Right ventricle myocardium superior (tissue), 1 donor: ENCODE results near the gene LRRK1. TPM values are rescaled to one million over a fixed set of nuclear protein-coding genes. Genes with fewer than 3 reads are reported as not detected.
A peak's percentile ranks its signal among the peaks of the same experiment; 100 is the strongest.

ENCODE experiments used
- ATAC-seq: fragments of 200-7000 bp; cut with Tn5 transposase; one replicate; pipeline ENCODE4 v1.9.1; 2020; ENCODE audit warnings: mild to moderate bottlenecking; ENCODE audit not compliant: poor library complexity
- DNase-seq: peaks from one replicate; pipeline ENCODE4 v3.0.0-alpha.2; 2020
- intact Hi-C: fragments of 100-400 bp; cut with DNase I; formaldehyde crosslinking; loops from one replicate; pipeline ENCODE4 v1.11.2; 2022
- long read RNA-seq: library from polyadenylated mRNA; unstranded; transcript quantifications from one replicate; pipeline ENCODE4 v2.0.0, GENCODE V29; 2021
- total RNA-seq: library from RNA; stranded (reverse); fragmentation: NEBNext Ultra II Directional; extraction: Animal tissue kit (Norgen Biotek cat#: 25700); gene quantifications from one replicate; pipeline ENCODE4 v1.2.1, GENCODE V29; 2021
- donor health status: DM: no; HTN: yes; CAD: no; lungs with severe emphysema.

LRRK1 gene, protein sequence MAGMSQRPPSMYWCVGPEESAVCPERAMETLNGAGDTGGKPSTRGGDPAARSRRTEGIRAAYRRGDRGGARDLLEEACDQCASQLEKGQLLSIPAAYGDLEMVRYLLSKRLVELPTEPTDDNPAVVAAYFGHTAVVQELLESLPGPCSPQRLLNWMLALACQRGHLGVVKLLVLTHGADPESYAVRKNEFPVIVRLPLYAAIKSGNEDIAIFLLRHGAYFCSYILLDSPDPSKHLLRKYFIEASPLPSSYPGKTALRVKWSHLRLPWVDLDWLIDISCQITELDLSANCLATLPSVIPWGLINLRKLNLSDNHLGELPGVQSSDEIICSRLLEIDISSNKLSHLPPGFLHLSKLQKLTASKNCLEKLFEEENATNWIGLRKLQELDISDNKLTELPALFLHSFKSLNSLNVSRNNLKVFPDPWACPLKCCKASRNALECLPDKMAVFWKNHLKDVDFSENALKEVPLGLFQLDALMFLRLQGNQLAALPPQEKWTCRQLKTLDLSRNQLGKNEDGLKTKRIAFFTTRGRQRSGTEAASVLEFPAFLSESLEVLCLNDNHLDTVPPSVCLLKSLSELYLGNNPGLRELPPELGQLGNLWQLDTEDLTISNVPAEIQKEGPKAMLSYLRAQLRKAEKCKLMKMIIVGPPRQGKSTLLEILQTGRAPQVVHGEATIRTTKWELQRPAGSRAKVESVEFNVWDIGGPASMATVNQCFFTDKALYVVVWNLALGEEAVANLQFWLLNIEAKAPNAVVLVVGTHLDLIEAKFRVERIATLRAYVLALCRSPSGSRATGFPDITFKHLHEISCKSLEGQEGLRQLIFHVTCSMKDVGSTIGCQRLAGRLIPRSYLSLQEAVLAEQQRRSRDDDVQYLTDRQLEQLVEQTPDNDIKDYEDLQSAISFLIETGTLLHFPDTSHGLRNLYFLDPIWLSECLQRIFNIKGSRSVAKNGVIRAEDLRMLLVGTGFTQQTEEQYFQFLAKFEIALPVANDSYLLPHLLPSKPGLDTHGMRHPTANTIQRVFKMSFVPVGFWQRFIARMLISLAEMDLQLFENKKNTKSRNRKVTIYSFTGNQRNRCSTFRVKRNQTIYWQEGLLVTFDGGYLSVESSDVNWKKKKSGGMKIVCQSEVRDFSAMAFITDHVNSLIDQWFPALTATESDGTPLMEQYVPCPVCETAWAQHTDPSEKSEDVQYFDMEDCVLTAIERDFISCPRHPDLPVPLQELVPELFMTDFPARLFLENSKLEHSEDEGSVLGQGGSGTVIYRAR (N-terminal part only)
- 3.0 TPM for total RNA-seq
- long read RNA-seq, partial matches to known transcripts: 2 of 2 reads
- long read RNA-seq, other reads (novel, unspliced or antisense): 0 of 2 reads

DNA sequence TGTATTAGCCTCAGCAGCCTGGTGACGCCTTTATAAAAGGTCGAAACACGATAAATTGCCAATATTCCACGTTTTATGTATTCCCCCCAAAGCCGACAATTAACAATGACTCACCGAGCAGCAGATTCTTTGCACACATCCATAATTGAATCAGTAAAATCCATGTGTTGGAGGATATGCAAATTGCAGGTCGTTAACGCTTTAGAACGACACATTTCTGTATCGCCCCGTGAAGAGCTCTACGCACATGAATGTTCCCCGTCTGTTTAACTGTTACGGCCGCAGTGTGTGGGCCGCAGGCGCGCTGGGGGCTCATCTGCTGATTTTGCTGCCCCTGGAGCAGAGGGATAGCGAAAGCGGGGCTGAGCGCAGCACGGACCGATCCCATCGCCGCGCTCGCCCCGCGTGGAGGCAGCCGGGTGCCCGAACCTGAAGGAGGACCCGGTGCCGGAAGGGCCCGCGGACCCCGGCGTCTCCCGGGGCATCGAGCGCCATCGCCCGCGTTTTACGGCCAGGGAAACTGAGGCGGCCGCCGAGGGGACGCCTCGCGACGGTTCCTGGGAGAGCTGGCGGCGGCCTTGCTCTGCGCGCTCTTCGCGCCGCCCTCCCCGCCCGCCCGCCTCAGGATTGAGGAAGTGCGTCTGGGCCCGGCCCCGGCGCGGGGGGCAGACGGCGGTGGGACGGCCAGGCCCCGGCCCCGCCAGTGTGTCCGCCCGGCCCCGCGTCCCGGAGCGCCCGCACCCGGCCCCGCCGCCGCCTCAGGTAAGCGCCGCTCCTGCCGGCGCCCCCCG is at the start of gene LRRK1:
Gene LRRK1 (plus strand): TSS at position 668 of the 791 bp plus-strand sequence. CDS start 5,276 bp downstream, outside the sequence.
- peak; percentile 77 for ATAC-seq
- intact Hi-C loops: loop anchor here (5.0 kb wide), 1 partner anchor 88 kb away; no protein-coding TSS in a partner anchor
- DNase-seq: peak; percentile 72

DNA sequence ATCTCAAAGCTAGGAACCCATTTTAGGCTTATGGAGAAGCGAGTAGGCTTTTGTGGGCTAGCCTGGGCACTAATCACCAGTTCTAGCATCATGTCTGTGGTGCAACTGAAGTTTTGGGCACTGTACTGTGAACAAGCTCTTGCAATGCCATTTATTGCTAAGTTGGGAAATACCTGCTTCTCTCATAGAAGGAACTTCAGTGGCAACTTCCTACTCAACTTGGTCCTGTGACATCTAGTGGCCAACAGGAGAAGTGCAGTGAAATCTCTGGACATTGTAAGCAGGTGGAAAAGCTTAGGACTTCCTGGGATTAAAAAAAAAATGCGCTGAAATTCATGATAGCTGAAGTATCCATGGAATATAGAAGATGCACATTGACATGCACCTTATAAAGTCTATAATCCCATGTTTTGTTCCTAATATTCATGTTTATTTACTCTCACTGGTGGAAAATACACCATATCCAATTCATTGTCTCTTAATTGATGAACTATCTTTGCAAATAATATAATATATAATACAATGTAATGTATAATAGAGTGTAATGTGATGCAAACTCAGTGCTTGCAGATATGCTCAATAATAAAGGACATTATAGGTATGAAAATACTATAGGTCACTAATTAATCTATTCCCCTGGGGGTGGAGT is 46.0 kb upstream of the LRRK1 start:
- intact Hi-C loops: loop anchor here (5.0 to 10.0 kb wide), 3 partner anchors 62 to 246 kb away; no protein-coding TSS in a partner anchor
- DNase-seq: no peak
- peak; percentile 82 for ATAC-seq

DNA sequence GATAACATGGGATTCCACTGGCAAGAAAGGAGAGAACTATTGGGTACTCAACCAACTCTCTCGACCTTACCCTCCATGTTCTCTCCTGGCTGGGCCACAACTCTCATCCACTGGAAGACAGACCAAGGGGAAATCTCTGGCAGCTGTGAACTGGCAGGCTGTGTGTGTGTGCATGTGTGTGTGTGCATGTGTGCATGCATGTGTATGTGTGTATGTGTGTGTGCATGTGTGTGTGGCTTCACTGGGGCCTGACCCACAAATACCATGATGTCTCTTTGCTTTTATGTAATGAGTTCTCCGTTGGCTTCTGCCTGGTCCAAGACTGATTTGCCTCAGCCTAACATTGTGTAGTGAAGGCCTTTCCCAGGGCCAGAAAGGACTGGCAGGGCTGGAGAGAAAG is 43.7 kb upstream of the LRRK1 start:
- DNase-seq (no peak), ATAC-seq (no peak)
- intact Hi-C loops: loop anchor here (10.0 kb wide), 1 partner anchor 59 kb away; no protein-coding TSS in a partner anchor

DNA sequence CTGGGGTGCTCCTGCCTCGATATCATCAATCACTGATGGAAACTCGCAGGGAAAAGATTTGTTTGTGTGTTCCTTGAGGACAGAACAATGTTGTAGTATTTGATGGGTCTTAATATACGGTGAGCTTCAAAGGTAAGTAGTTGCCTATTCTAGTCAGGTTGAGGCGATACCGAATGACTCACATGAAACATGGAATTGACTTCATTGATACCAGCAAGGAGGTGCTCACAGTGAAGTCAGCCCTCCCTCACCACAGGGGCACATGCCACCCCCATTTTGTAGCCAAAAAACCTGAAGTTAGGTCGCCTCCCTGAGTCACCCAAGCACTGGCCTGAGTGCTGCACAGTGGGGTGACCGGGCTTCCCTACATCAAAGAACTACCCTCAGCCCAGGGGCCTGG is 43.2 kb upstream of the LRRK1 start:
- intact Hi-C loops: loop anchor here (10.0 kb wide), 1 partner anchor 59 kb away; no protein-coding TSS in a partner anchor

DNA sequence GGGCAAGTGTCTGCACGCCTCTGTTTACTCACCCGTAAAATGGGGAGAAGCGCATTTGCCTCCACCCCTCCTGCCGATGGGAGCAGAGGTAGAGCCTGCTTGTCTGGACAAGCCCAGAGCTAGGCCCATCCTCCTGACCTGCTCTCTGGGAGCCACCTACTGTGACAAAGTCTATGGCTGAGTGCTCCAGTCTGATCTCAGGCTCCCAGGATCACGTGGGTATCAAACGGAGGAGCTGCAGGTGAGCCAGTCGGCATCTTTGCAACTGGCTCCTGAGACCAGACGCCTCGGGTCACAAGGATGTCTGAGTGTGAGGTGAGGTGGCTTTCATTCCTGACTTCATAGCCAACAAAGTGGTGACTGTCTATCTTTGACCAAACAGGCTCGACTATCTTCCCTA is 41.6 kb upstream of the LRRK1 start:
- DNase-seq (no peak), ATAC-seq (no peak)
- intact Hi-C loops: loop anchor here (10.0 kb wide), 1 partner anchor 57 kb away; no protein-coding TSS in a partner anchor

More for the DNA sequence above, 43.2 kb upstream of the LRRK1 start:
- no peak for DNase-seq
- ATAC-seq: no peak

DNA sequence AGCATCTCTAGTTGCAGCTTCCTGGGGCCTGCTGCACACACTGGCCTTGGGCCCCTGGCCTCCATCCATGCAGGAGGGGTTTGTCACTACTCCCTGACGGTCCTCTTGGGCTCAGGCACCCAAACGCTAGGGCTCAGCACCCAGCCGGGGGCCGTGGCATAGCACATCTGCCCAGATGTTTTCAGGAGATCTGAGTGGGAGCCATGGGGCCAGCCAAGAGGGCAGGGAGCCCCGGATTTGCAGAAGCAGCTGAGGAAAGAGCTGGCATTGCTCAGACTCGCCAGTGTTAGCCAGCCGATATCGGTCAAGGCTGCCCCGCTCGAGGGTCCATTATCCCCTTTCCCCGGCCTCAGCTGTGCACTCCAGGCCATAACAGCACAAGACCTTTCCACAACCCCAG is 41.0 kb upstream of the LRRK1 start:
- intact Hi-C loops: loop anchor here (10.0 kb wide), 1 partner anchor 57 kb away; no protein-coding TSS in a partner anchor
- DNase-seq: no peak
- no peak for ATAC-seq

DNA sequence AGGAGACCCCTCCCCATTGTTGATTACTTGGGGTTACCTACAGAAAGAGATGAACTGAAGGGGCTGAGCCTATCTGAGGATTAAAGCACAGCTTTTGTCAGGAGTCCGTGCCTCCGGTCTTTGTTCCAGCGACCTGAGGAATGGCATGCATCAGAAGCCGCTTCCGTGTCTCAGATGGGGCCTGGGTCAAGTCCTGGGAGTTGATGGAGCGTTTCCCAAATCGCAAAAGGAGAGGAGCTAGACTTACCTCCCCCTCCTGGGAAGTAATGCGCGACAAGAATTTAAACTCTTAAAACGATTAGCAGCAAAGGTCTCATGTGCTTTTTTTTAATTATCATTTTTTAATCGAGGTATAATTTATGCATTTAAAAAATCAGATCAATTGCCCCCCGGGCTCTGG is 40.5 kb upstream of the LRRK1 start:
- intact Hi-C loops: loop anchor here (10.0 kb wide), 1 partner anchor 56 kb away; no protein-coding TSS in a partner anchor
- no peak for DNase-seq
- no peak for ATAC-seq

DNA sequence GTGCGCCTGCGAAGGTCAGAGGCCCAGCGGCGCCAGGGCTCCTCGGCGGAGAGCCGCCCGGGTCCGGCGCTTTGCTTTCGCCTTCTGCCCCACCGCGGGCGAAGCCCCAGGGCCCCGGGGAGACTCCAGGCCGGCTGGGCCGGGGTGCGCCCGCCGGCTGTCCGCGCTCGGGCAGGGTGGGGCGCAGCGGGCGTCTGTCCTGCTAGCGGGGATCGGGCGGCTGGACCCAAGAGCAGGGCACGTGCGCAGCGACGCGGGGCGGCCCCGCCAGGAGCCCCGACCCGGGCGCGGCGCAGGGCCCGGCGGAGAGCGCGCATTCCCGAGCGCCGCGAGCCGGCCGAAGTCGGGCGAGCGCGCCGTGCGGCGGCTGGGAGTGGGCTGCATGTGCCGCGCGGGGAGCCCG is 40.1 kb upstream of the LRRK1 start:
- ATAC-seq: no peak

DNA sequence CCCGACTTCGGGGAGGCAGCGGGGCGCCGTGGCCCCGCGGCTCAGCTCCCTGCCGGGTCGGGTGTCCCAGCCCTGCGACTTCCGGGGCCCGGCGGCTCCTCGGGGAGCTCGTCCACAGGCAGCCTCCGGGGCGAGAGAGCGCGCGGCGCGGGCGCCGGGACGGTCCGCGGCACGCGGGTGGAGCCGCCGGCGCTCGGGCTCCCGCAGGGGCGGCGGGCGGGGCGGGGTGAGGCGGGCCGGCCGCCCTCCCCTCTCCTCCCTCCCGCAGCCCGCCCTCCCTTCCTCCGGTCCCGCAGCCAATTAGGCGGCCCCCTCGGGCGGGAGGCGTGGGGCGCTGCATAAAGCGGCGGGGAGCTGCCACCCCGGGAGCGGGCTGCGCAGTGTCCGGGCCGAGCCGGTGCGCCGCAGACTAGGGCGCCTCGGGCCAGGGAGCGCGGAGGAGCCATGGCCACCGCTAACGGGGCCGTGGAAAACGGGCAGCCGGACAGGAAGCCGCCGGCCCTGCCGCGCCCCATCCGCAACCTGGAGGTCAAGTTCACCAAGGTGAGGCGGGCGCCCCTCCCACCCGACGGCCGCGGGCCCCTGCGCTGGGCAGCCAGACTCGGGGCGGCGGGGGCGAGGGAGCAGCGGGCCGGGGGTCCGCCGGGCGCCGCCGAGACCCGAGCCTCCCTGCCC is 39.6 kb upstream of the LRRK1 start, which contains the start of gene ALDH1A3:
Gene ALDH1A3 (plus strand): TSS at position 368 of the 675 bp plus-strand sequence. CDS start 77 bp downstream, at position 445.
- ATAC-seq: peak; percentile 68
- intact Hi-C loops: loop anchor here (10.0 kb wide), 1 partner anchor 55 kb away; no protein-coding TSS in a partner anchor

More for the DNA sequence above, 40.1 kb upstream of the LRRK1 start:
- no peak for DNase-seq
- intact Hi-C loops: loop anchor here (10.0 kb wide), 1 partner anchor 56 kb away; no protein-coding TSS in a partner anchor

DNA sequence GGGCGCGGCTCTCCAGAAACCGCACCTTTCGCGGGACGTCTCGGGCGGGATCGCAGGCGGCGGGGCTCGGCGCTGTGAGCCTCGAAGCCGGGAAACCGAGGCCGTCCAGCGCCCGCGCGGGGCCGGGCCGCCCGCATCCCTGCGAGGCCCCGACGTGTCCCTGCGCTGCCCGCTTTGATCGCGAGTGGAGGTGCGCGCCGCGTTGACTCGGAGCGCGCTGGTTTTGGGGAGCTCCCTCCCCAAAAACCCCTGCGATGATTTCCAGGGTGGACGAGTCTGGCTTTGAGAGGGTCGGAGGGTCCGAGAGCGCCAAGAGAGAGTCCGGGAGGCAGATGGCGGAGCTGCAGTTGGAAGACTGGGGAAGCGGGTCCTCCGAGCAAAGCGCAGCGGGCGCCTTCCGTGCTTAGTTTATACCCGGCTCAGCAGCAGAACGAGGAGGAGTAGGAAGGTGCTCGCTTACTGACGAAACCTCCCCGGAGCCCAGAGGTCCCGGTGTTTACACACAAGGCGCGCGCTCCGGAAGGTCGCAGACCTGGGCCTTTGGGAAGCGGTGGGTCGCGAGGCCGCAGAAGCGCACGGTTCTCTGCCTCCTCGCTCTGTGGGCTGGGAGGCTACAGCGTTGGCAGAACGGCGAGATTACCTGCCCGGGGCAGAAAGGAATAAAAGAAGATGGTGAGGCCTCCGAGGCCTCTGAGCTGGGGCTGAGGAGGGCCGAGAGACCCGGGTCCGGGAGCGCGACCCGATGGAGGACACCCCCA is 38.8 kb upstream of the LRRK1 start:
- ATAC-seq (no peak), DNase-seq (no peak)
- intact Hi-C loops: no loop called here

More for the DNA sequence above, 39.6 kb upstream of the LRRK1 start, which contains the start of gene ALDH1A3:
- peak; percentile 55 for DNase-seq

DNA sequence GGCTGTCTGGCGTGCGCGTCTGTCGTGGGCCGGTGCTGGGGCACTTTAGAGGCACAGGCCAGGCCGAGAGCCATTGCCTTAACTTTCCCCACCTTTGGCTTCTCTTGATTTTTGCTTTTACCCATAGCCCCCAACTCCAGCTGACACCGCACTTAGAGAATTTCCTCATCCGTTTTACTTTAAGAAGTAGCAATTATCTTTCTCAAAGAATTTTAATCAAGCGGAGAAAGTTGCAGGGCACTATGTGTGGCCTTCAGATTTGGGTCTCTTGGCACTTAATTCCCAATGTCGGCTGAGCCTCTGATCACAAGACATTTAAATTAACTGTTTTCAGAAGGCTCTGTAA is 38.3 kb upstream of the LRRK1 start:
- no peak for ATAC-seq
- DNase-seq: no peak
- intact Hi-C loops: no loop called here

DNA sequence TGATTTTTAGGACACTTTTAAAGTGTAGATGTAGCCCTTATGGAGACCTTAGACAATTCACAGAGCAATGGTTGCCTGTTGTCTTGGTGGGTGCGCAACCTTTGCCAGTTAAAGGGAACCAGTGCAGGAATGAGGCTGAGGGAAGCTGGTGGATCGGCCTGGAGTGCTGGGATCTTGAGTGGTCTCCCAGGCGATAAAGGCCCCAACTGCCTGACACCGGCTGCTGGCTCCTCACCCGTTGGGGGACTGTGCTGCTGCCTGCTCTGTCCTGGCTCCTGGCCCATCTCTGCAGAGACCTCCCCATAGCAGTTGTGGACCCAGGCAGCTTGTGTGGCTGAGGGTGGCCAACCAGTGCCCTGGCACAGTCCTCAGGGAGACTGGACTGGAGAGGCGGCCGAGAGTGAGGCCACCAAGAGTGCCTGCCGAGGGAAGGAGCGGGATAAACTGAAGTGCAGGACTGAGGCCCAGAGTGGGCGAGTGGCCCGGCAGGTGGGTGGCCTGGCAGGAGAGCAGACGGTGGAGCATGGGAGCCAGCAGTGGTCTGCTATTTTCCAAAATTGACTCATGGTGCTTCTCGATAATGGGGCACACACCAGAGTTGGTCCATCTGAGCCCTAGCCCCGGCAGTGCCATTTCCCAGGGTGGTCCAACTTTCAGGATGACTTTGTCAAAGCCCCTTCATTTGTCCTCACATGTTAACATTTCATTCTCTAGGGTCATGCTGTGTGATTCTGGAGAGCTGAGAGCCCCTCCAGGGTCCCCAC is 37.4 kb upstream of the LRRK1 start:
- DNase-seq (no peak), ATAC-seq (no peak)
- intact Hi-C loops: no loop called here

DNA sequence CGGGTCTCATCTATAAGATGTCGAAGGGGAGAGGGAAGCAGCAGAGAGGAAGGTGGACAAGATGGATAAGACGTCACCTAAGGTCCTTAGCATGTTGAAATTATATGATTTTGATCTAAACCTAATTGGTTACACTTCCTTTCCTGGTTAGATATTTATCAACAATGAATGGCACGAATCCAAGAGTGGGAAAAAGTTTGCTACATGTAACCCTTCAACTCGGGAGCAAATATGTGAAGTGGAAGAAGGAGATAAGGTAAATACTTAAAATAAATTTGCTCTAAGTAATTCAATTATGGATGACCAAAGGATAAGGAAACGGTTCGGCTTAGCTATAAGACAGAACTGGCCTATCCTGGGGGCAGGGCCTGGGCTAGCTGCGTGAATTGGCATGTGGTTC is 34.0 kb upstream of the LRRK1 start:
- ATAC-seq (no peak), DNase-seq (no peak)
- intact Hi-C loops: no loop called here

DNA sequence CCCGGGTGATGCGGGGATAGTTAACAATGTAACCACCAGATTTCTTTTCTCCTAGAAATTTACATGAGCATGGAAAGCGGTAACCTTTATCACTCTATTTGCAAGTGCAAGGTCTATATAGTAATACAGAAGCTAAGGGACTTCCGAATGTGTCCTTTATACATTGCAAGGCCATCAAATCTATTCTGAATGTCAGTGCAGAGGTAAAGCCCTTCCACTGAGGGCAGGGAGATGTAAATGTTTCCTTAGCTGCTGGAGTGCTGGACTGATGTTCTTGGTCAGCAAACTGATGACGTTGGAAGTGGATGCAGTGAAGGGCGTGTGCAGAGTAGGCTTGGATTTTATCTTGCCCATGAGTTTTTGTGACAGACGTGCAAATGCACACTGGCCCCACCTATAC is 33.3 kb upstream of the LRRK1 start:
- intact Hi-C loops: no loop called here
- ATAC-seq: no peak
- DNase-seq: no peak
